Neutrophil (primary cell): ENCODE data around the gene TRIM41.
"Not testable (repeated sequence)": the region's sequence is repeated elsewhere in the genome, so short reads cannot be mapped to it uniquely, and the experiment has no call there.

Experiments used
- H3K27ac ChIP-seq: fragments of 200-600 bp; sonication (generic); 2 replicates; pipeline ENCODE4 v1.5.1; 2016; ENCODE audit warnings: mild to moderate bottlenecking, moderate library complexity
- H3K27me3 ChIP-seq: fragments of 200-600 bp; sonication (generic); 2 replicates; pipeline ENCODE4 v1.6.0; 2016; ENCODE audit warnings: mild to moderate bottlenecking
- H3K36me3 ChIP-seq: fragments of 200-600 bp; sonication (generic); 2 replicates; pipeline ENCODE4 v1.5.1; 2017
- H3K4me1 ChIP-seq, 2 experiments: fragments of 200-600 bp in 1 of 2; sonication (generic) in 1 of 2; 1 replicate in 1 of 2; 2 replicates in 1 of 2; pipeline versions ENCODE4 v1.5.1 to v1.6.1; 2013 to 2016; ENCODE audit warnings: low read depth in 1 of 2, low read length in 1 of 2, mild to moderate bottlenecking in 1 of 2, moderate library complexity in 1 of 2; ENCODE audit not compliant: control insufficient read depth in 1 of 2, insufficient read depth in 1 of 2
- H3K4me3 ChIP-seq, 2 experiments: fragments of 200-600 bp in 1 of 2; sonication (generic) in 1 of 2; 1 replicate in 1 of 2; 2 replicates in 1 of 2; pipeline ENCODE4 v1.5.1; 2013 to 2016; ENCODE audit warnings: low read depth in 1 of 2, low read length in 1 of 2, mild to moderate bottlenecking in 1 of 2, moderate library complexity in 1 of 2
- H3K9me3 ChIP-seq: fragments of 200-600 bp; sonication (generic); 2 replicates; pipeline ENCODE4 v1.5.1; 2016
- CTCF ChIP-seq: fragments of 200-600 bp; sonication (generic); IDR thresholded peaks from 2 replicates; pipeline ENCODE4 v1.5.1; 2016; ENCODE audit warnings: antibody characterized with exemption

TRIM41 gene

DNA sequence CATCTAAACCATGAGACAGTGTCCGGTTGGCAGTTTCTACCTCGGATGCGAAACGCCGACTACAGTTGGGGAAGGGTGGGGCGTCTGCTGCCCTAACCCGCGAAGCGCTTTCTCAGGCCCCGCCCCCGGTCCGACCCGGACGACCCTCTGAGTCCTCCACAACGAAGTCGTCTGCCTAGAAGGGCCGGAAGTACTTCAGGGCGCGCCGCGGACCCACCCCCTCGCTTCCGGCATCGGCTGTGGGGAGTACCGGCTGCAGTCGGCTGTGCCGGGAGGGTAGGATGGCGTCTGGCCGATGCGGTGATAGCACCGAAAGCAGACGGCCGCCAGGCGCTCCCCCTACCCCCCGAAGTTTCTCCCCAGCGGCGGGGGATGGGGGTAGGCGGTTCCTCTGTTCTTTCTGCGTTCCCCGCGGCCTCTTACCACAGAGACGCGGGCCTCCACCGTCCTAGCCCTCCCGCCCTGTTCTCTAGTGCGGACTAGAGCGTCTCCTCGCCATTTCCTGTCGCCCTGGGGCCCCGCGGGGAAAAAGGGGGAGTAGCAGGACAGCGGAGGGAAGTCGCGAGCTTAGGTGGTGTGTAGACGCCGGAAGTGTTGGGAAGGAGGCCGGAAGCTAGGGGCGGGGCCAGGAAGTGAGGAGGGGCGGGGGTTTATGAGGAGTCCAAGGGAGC, at the start of gene TRIM41:
Gene TRIM41 (plus strand): TSS at position 224 of the 671 bp plus-strand sequence. CDS start 719 bp downstream, outside the sequence.
- H3K4me3 ChIP-seq, result peak within 1 kb of the TSS; percentile 77 to 91
- TF ChIP-seq CTCF, result peak; percentile 73
- H3K4me1 ChIP-seq, result peaks cover 43 to 46% of the 10 kb centered on the region in 2 experiments
- no peaks in the 10 kb centered on the region for H3K9me3 ChIP-seq
- no peaks in the 10 kb centered on the region for H3K36me3 ChIP-seq
- peaks cover 9% of the 10 kb centered on the region for H3K27me3 ChIP-seq
- H3K27ac ChIP-seq, result peak within 1 kb of the TSS; percentile 98

GRCh38 chr5:181173420-181174342, 49.4 kb upstream of the TRIM41 start:
- Histone ChIP-seq H3K27me3 (peaks cover 93% of the 10 kb centered on the region), H3K4me1 (peaks cover 17 to 18% of the 10 kb centered on the region in 2 experiments), H3K9me3 (no peaks in the 10 kb centered on the region), H3K27ac (no peak overlapping the region), H3K36me3 (no peaks in the 10 kb centered on the region), H3K4me3 (peak overlapping the region in 1 of 2 experiments; percentile 4)
- TF ChIP-seq CTCF, result no peak

DNA sequence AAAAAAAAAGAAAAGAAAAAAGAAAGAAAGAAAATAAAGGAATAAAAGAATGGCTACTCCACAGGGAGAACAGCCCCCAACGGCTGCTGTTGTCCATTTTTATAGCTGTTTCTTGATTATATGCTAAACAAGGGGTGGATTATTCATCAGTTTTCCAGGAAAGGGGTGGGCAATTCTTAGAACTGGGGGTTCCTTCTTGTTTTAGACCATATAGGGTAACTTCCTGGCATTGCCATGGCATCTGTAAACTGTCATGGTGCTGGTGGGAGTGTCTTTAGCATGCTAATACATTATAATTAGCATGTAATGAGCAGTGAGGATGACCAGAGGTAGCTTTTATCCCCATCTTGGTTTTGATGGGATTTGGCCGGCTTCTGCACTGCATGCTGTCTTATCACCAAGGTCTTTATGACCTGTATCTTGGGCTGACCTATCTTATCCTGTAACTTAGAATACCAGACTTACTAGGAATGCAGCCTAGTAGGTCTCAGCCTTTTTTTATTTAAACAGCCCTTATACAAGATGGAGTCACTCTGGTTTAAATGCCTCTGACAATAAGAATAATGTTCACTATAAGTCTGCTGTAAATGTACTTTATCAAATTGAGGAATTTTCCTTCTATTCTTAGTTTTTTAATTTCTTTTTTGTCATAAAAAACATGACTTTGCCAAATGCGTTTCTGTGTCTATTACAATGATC, 46.7 kb upstream of the TRIM41 start:
- TF ChIP-seq CTCF, result no peak
- no peak overlapping the region for H3K4me3 ChIP-seq
- H3K27me3 ChIP-seq, result peaks cover 92% of the 10 kb centered on the region
- H3K9me3 ChIP-seq, result no peaks in the 10 kb centered on the region
- no peaks in the 10 kb centered on the region for H3K36me3 ChIP-seq
- H3K27ac ChIP-seq, result no peak overlapping the region
- H3K4me1 ChIP-seq, result peaks cover 10 to 12% of the 10 kb centered on the region in 2 experiments

GRCh38 chr5:181177559-181177958, 45.5 kb upstream of the TRIM41 start:
- peaks cover 10 to 15% of the 10 kb centered on the region in 2 experiments for H3K4me1 ChIP-seq
- H3K36me3 ChIP-seq, H3K9me3 ChIP-seq, H3K27ac ChIP-seq, H3K4me3 ChIP-seq: not testable (repeated sequence)
- peaks cover 92% of the 10 kb centered on the region for H3K27me3 ChIP-seq

DNA sequence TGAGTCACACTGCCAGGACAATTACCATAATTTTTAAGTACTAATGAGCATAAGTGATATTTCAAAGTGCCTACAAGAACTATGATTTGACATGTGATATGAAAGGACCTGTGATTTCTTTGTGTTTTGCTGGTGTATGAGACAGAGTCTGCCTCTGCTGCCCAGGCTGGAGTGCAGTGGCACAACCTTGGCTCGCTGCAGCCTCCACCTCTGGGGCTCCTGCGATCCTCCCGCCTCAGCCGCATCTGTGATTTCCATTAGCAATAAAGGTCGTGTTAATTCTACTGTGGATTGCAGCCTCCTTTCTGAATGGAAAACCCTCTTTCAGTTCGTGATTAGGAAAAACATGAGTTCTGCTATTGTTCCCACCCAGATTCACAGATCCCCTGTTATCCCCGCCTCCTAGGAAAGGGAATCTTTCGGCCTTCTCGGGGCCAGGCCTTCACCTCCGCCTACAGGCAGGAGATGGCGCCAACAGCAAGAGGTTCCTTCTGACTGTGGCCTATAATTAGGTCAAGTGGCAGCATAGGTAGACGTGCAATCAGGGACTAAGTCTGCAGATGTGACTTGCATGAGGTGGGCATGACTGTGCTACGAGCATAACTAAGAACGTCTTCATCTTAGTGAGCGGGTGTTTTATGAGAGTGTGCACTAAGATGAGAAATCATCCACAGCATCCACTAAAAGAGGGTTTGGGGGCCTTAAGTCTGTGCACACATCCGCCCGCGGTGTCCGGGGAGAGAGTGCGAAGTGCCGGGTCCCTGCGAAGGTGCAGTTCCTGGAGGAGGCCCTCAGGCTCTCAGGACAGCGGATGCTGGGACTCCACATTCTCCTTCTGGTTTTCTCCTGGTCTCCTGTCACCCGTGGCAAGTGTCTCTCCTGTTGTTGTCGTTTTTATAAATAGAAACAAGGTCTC, 41.2 kb upstream of the TRIM41 start:
- Histone ChIP-seq H3K27me3 (peaks cover 90% of the 10 kb centered on the region), H3K9me3 (no peaks in the 10 kb centered on the region), H3K36me3 (no peaks in the 10 kb centered on the region), H3K4me1 (peaks cover 12 to 15% of the 10 kb centered on the region in 2 experiments), H3K4me3 (no peak overlapping the region), H3K27ac (no peak overlapping the region)
- TF ChIP-seq CTCF, result no peak
